IMR-90 (cell line): ENCODE measurements around the gene KCNJ18. TPM values are rescaled to one million over a fixed set of nuclear protein-coding genes. Genes with fewer than 3 reads are reported as not detected.
"Not testable (repeated sequence)": the region's sequence is repeated elsewhere in the genome, so short reads cannot be mapped to it uniquely, and the experiment has no call there.

Experiments used
- ATAC-seq: fragments of 200-7000 bp; cut with Tn5 transposase; 2 replicates; pipeline ENCODE4 v1.9.1; 2020; ENCODE audit warnings: low read depth, mild to moderate bottlenecking, moderate library complexity
- BruUV-seq: library from RNA; stranded (reverse); fragments of 400-500 nt; replicated peaks from 2 replicates; lab custom pipeline; 2021; lab: Mats Ljungman, UMichigan
- CTCF ChIA-PET: fragments of 300-600 bp; formaldehyde crosslinking; extraction: SDS; loops from one replicate; lab custom pipeline; 2021; ENCODE audit warnings: antibody characterized with exemption; lab: Yijun Ruan, JAX
- POLR2A ChIA-PET: fragments of 300-600 bp; sonication (Branson Sonifier 250); formaldehyde crosslinking; loops from one replicate; lab custom pipeline; 2022; ENCODE audit warnings: antibody characterized with exemption; ENCODE audit not compliant: unreplicated experiment; lab: Charles Lee
- DNase-seq: peaks from one replicate; pipeline ENCODE4 v3.0.0; 2013
- H2AFZ ChIP-seq: replicated peaks from 2 replicates; pipeline ENCODE3; 2013; ENCODE audit warnings: low read length, mild to moderate bottlenecking; ENCODE audit not compliant: poor library complexity
- H2AK5ac ChIP-seq: 2 replicates; pipeline ENCODE4 v1.6.1; 2013; ENCODE audit warnings: low read depth, low read length, inconsistent platforms
- H2AK9ac ChIP-seq: replicated peaks from 2 replicates; pipeline ENCODE3; 2013; ENCODE audit warnings: mild to moderate bottlenecking, low read depth, low read length, moderate library complexity; ENCODE audit not compliant: poor library complexity
- H2BK120ac ChIP-seq: 2 replicates; pipeline ENCODE4 v1.6.1; 2013; ENCODE audit warnings: low read depth, low read length, inconsistent platforms
- H2BK15ac ChIP-seq: 3 replicates; pipeline ENCODE4 v1.6.1; 2013; ENCODE audit warnings: low read depth, low read length, inconsistent platforms
- H2BK20ac ChIP-seq: 2 replicates; pipeline ENCODE4 v1.6.1; 2013; ENCODE audit warnings: low read depth, mild to moderate bottlenecking, inconsistent platforms, low read length, moderate library complexity
- H2BK5ac ChIP-seq: 2 replicates; pipeline ENCODE4 v1.6.1; 2013; ENCODE audit warnings: mild to moderate bottlenecking, low read depth, low read length, inconsistent platforms; ENCODE audit not compliant: poor library complexity, severe bottlenecking
- H3K14ac ChIP-seq: replicated peaks from 2 replicates; pipeline ENCODE4 v1.6.1; 2013; ENCODE audit warnings: low read depth, low read length, inconsistent platforms
- H3K18ac ChIP-seq: 2 replicates; pipeline ENCODE4 v1.6.1; 2013; ENCODE audit warnings: low read depth, low read length, control low read depth
- H3K23ac ChIP-seq: 2 replicates; pipeline ENCODE4 v1.6.1; 2013; ENCODE audit warnings: low read depth, low read length, inconsistent platforms
- H3K27ac ChIP-seq: 2 replicates; pipeline ENCODE4 v1.5.1; 2013; ENCODE audit warnings: mild to moderate bottlenecking, control low read depth, low read length; ENCODE audit not compliant: insufficient read depth
- H3K27me3 ChIP-seq: 2 replicates; pipeline ENCODE4 v1.6.1; 2013; ENCODE audit warnings: low read length; ENCODE audit not compliant: control insufficient read depth, insufficient read depth
- H3K36me3 ChIP-seq: 2 replicates; pipeline ENCODE4 v1.6.1; 2013; ENCODE audit warnings: low read length, mixed read lengths; ENCODE audit not compliant: control insufficient read depth, insufficient read depth
- H3K4ac ChIP-seq: 2 replicates; pipeline ENCODE4 v1.6.1; 2013; ENCODE audit warnings: low read depth, low read length, inconsistent platforms
- H3K4me1 ChIP-seq: 2 replicates; pipeline ENCODE4 v1.6.1; 2013; ENCODE audit warnings: low read length, mixed read lengths; ENCODE audit not compliant: control insufficient read depth, insufficient read depth
- H3K4me2 ChIP-seq: 2 replicates; pipeline ENCODE4 v1.6.1; 2013; ENCODE audit warnings: low read depth, mild to moderate bottlenecking, control low read depth, low read length, moderate library complexity
- H3K4me3 ChIP-seq: 2 replicates; pipeline ENCODE4 v1.5.1; 2013; ENCODE audit warnings: low read depth, mild to moderate bottlenecking, control low read depth, low read length, moderate library complexity; ENCODE audit not compliant: insufficient read depth
- H3K56ac ChIP-seq: 2 replicates; pipeline ENCODE4 v1.6.1; 2013; ENCODE audit warnings: low read length, inconsistent platforms; ENCODE audit not compliant: insufficient read depth; ENCODE audit errors: extremely low read depth
- H3K79me1 ChIP-seq, 2 experiments: 2 replicates each; pipeline ENCODE4 v1.6.1; 2013; ENCODE audit warnings: low read length in 2 of 2, inconsistent platforms in 1 of 2, low read depth in 1 of 2
- H3K9ac ChIP-seq: 2 replicates; pipeline ENCODE4 v1.6.1; 2013; ENCODE audit warnings: low read depth, low read length, control low read depth
- H3K9me1 ChIP-seq: 2 replicates; pipeline ENCODE4 v1.6.1; 2013; ENCODE audit warnings: low read length, inconsistent platforms; ENCODE audit not compliant: insufficient read depth
- H3K9me3 ChIP-seq: 2 replicates; pipeline ENCODE4 v1.6.1; 2013; ENCODE audit warnings: low read length; ENCODE audit not compliant: control insufficient read depth, insufficient read depth
- H4K20me1 ChIP-seq: 2 replicates; pipeline ENCODE4 v1.6.1; 2013; ENCODE audit warnings: low read length, inconsistent platforms; ENCODE audit not compliant: insufficient read depth
- H4K5ac ChIP-seq: 2 replicates; pipeline ENCODE4 v1.6.1; 2013; ENCODE audit warnings: mild to moderate bottlenecking, low read depth, low read length, control low read depth
- H4K8ac ChIP-seq, 2 experiments: 2 replicates each; pipeline ENCODE4 v1.6.1; 2013; ENCODE audit warnings: low read depth in 2 of 2, low read length in 2 of 2, control low read depth in 1 of 2, inconsistent platforms in 1 of 2
- H4K91ac ChIP-seq: 2 replicates; pipeline ENCODE4 v1.6.1; 2013; ENCODE audit warnings: low read depth, low read length, inconsistent platforms; ENCODE audit not compliant: insufficient read depth
- WGBS, 2 experiments: methylation state at CpG; one replicate each; pipeline versions ENCODE4 v1.1.5 to v1.1.7; 2013; ENCODE audit warnings: missing lambda C conversion rate in 2 of 2; ENCODE audit not compliant: insufficient read length in 1 of 2; ENCODE audit errors: extremely low coverage in 2 of 2; 5-methylcytosine and 5-hydroxymethylcytosine counted together
- dilution Hi-C: fragments of 300-500 bp; cut with HindIII; formaldehyde crosslinking; loops from one replicate; pipeline ENCODE4 v1.14.3; 2018; ENCODE audit warnings: low sequenced_read_pairs; ENCODE audit not compliant: unreplicated experiment
- in situ Hi-C: fragments of 300-500 bp; cut with MboI; formaldehyde crosslinking; loops from 3 replicates; pipeline ENCODE4 v1.14.3; 2019; ENCODE audit warnings: low sequenced_read_pairs, inconsistent platforms, mixed read lengths
- intact Hi-C: fragments of 100-400 bp; cut with micrococcal nuclease; formaldehyde crosslinking; loops from 2 replicates; pipeline ENCODE4 v1.10.0; 2022
- polyA plus RNA-seq, 3 experiments: library from polyadenylated mRNA; depleted of rRNA; stranded (reverse); fragments of >200 nt; gene quantifications; 2 replicates each; pipeline ENCODE4 v1.2.3, GENCODE V29; 2012; ENCODE audit warnings: low replicate concordance in 1 of 3
- total RNA-seq: library from RNA; depleted of rRNA; stranded (reverse); fragments of >200 nt; gene quantifications from 2 replicates; pipeline ENCODE4 v1.2.3, GENCODE V29; 2012

KCNJ18 gene
- total and polyA plus RNA-seq, 2 of the 4 experiments (the other 2 are of a cell fraction): not detected

DNA sequence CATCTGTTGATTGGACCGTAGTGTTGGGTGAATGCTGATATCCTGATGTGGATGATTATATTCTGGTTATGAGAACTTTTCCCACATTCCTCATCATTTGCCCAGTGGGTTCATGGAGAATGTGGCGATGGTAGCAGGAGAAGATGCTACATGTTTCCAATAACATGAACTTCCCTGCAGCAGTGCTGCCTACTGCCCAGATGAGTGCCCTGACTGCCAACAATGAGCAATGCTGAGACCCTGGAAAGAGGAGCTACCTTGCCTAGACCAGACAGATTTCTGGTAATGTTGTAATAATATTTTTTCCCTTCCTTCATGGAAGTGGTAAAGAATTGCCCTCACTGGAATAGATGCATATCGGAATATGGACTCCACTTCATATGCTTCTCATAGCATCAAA lies 29.2 kb upstream of the KCNJ18 start:
- H3K79me1 ChIP-seq, DNase-seq, H3K18ac ChIP-seq, H3K23ac ChIP-seq, H4K8ac ChIP-seq, in situ Hi-C loops, ATAC-seq, H3K4me3 ChIP-seq, H2AFZ ChIP-seq, H2AK9ac ChIP-seq, H3K9me1 ChIP-seq, CTCF ChIA-PET, H3K4me2 ChIP-seq, H3K9ac ChIP-seq, H3K4ac ChIP-seq, H2BK20ac ChIP-seq, H3K4me1 ChIP-seq, H2BK5ac ChIP-seq, H3K56ac ChIP-seq, intact Hi-C loops, H3K36me3 ChIP-seq, H3K14ac ChIP-seq, dilution Hi-C loops, H2BK15ac ChIP-seq, H2AK5ac ChIP-seq, H4K5ac ChIP-seq, H4K91ac ChIP-seq, BruUV-seq, H3K27me3 ChIP-seq, POLR2A ChIA-PET, H4K20me1 ChIP-seq, H3K27ac ChIP-seq, H2BK120ac ChIP-seq: not testable (repeated sequence)
- peaks cover 17% of the 10 kb centered on the region for H3K9me3 ChIP-seq
- no CpG with 5 or more reads among the region's 3 CpGs for WGBS, 2 experiments

DNA sequence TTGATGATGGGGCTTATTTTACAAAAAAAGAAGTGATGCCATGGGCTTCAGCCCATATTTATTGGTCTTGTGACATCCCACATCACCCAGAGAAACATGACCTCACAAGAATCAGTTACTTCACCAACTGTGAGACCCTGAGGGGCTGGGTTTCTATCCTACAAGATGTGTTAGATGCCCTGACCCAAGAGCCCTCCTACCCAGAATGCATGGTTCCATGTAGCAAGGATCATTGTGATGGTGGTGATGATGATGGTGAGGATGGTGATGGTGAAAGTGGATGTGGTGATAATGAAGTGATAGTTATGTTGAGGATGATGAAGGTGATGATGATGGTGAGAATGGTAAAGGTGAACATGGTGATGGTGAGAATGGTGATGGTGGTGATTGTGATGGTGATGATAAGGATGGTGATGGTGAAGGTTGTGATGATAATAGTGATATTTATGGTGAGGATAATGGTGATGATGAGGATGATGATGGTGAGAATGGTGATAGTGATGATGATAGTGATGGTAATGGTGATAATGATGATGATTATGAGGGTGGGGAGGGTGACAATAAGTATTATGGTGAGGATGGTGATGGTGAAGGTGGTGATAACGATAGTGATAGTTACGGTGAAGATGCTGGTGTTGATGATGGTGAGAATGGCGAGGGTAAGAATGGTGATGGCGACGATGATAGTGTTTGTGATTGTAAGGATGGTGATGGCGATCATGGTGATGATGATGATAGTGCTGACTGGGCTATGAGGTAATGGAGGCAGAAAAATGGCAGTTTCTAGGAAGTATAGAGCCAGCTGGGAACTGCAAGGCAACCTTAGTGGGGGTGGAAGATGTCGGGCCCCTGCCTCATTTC lies 28.5 kb upstream of the KCNJ18 start:
- H2BK120ac ChIP-seq, H3K27ac ChIP-seq, H3K79me1 ChIP-seq, H3K36me3 ChIP-seq, H4K8ac ChIP-seq, H3K23ac ChIP-seq, H2AFZ ChIP-seq, H3K9ac ChIP-seq, H3K14ac ChIP-seq, H3K18ac ChIP-seq, H3K4me1 ChIP-seq, H3K4me2 ChIP-seq, ATAC-seq, H3K9me1 ChIP-seq, BruUV-seq, intact Hi-C loops, H2BK15ac ChIP-seq, CTCF ChIA-PET, H3K56ac ChIP-seq, H2AK5ac ChIP-seq, H3K27me3 ChIP-seq, H3K4me3 ChIP-seq, H2BK20ac ChIP-seq, in situ Hi-C loops, H4K5ac ChIP-seq, H4K20me1 ChIP-seq, POLR2A ChIA-PET, H4K91ac ChIP-seq, dilution Hi-C loops, DNase-seq, H2AK9ac ChIP-seq, H3K4ac ChIP-seq: not testable (repeated sequence)
- Histone ChIP-seq H2BK5ac (peak overlapping the region; percentile 46), H3K9me3 (peaks cover 17% of the 10 kb centered on the region)
- 40 to 100% methylated on average over 3 to 6 of the region's 7 CpGs for WGBS, 2 experiments
